HL-60/S4 treated with phorbol 12-myristate 13-acetate at 8.2 ng/mL for 4 days and 3 days (cell line): ENCODE results near the gene SH3GL1.

ENCODE experiments used
- in situ Hi-C: fragments of 300-500 bp; cut with MboI; formaldehyde crosslinking; loops from 2 replicates; pipeline ENCODE4 v1.15.0; 2022; ENCODE audit warnings: low sequenced_read_pairs

Gene SH3GL1

DNA sequence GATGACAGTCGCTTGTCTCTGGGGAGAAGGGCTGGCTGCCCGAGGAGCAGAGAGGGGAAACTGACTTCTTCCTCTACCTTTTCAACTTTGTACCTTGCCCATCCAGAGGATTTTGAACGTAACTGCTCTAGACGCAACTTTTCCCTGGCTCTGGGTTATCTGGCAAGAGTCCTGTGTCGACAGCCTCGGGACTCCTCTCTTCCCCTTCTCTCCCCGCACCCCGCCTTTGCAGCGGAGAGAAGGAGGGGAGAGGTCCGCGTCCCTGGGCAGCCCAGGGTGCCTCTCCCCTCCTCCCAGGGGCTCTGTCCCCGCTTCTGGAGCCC is 574 bp downstream of the SH3GL1 start:
- in situ Hi-C loops, result no loop called here

DNA sequence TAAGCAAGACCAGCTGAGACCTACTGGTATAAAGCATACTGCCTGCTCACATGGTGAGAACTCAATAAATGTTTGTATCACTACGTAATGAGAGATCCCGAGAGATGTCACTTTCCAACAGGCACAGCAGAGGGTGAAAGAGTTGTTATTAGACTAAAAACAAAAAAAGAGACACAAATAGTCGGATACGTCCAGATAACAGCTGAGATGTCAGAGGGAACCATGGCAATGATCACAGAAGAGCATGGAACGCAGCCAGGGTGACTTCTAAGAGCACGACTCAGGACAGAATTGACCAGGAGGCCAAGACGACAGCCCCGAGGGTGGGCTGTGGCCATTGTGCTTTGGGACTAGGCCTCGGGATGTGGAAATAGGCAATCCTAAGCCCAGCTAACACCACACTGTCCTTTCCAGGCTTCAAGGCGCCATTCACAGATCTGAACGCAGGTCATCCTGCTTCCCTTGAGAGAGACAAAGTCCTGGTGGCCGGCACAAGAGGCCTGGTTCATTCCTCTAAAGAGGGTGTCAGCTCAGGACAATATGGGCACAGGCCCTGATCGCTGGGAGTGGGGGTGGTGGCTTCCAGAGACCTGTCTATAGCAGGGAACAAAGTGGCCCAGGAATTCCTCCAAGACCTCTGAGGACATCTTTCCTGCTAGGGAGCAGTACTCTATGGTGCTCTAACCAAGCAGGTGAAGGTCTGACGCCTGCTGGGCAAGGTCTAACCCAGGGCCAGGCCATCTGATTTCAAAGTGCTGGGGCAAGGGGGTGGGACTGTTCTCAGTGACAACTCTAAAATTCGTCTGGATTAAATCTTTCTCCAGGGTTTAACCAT is 3.2 kb downstream of the SH3GL1 start:
- in situ Hi-C loops, result no loop called here

DNA sequence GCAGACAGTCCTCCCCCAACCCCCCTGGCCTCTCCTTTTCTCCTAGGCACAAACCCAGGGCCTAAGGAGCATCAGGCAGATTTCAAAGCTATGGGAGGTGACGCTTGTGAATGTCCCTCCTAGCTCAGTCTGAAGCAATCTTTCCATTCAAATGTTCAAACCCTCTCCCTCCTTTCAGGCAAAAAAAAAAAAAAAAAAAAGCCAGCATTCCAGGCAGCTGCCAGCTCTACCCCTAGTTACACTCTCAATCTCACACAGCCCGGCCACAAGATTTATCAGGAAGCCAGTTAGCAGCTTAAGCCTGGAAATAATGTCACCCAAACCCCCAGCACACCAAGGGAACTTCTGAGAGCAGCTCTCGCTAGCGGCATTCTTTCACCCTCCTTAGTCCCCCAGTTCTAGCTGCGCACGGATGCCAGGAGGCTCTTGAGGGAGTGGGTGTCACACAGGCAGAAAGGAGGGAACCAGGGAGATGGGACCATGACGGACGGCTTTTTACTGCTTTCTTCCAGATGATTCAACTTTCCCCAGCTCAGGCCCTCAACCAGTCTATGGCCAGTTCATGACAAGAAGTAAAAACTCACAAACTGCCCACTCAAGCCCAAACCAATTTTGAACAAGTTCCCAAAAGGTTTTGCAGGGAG is 6.3 kb downstream of the SH3GL1 start:
- in situ Hi-C loops, result no loop called here

DNA sequence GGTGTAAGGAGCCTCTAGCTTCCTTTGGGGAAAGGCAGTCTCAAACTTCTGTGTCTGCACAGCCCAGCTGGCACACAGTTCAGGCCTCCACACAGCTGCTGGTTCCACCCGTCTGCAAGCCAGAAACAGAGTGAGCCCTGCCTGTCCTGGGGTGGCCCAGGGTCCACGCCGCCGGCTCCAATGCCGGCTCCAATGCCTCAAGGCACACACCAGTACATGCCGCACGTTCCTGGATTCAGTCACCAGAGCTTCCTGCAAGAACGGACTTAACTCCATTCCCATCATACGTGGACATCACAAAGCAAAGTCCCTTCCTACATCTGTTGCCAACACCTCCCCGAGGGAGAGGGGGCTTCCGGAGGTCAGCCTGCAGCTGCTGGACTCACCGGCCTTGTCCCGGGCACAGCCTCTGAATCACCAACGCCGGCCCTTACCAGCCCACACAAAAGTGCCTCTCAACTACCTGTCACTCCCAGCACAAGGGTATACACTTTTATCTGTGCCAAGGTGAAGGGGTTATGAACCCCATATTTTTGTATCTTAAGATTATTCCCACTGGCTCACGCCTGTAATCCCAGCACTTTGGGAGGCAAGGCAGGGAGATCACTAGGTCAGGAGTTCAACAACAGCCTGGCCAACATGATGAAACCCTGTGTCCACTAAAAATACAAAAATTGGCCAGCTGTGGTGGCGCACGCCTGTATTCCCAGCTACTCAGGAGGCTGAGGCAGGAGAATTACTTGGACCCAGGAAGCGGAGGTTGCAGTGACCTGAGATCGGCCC is 8.5 kb downstream of the SH3GL1 start:
- in situ Hi-C loops, result no loop called here

DNA sequence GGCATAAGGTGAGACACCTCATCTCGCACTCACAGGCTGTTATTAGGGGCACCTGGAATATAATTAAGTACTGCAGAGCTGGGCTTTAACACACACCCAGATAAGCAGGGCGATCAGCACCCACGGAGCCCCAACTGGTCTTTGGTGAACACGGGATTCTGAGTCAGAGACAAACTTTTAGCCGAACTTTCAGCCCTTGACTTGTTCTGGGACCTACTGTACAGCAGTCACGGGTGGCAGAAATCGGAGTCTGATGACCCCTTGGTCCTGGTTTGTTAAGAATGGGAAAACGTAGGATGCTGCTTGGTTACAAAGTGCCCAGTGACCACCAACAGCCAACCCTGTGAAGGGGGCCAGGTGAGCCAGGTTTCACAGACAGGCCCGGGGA is 9.0 kb downstream of the SH3GL1 start:
- in situ Hi-C loops, result no loop called here

DNA sequence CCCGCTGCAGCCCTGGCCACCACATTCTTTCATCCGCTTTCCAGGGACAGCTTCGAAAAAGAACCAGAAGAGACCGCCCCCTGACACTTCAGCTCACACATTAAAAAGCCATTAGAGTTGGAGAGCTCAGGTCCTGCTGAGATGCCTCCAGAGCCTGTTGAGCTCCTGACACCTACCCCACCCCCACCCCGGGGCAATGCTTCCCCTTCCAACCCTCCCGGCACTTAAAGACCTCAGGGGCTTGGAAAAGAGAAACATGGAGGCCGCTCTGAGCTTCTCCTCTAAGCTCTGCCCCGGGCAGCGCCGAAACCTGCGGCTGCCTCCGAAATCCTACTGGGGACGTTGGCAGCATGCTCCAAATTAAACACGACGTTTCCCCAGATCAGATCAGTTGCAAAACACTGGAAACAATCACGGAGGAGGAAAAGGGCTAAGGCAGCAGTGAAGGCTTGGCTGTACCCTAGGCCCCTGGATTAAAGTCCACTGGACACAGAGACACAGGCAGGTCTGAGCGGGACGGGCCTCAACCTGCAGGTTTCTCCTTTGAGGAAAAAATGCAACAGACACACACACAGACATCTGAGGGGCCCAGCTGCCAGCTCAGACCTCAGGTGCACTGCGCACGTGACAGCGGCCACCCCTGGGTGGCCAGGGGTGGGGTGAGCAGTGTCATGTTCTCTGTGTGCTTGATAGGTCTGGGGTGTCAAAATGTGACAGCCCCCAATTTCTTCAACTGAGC is 9.6 kb downstream of the SH3GL1 start:
- in situ Hi-C loops, result no loop called here

DNA sequence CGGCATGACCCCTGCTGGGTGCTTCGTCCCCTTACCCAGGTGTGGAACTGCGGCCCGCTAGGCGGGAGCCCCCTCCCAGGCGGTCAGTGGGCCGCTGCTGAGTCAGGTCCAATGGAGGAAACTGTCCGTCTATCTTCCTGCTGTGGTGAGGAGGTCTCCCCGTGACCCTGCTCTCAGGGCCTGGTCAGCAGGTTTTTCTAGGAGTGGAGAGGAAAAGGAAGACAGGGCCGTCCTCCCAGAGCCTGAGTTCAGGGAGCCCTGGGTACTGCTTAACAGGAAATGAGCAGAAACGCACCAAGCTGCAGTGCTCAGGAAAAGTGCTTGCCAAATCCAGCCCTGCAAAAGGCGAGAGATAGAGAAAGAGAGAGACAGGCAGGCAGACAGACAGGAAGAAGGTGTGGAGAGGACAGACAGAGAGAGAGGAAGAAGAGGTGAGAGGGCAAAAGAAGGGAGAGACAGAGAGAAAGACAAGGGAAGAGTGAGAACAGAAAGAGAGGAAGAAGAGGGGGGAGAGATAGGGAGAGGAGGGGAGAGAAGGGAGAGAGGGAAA is 10.3 kb downstream of the SH3GL1 start:
- in situ Hi-C loops, result no loop called here

DNA sequence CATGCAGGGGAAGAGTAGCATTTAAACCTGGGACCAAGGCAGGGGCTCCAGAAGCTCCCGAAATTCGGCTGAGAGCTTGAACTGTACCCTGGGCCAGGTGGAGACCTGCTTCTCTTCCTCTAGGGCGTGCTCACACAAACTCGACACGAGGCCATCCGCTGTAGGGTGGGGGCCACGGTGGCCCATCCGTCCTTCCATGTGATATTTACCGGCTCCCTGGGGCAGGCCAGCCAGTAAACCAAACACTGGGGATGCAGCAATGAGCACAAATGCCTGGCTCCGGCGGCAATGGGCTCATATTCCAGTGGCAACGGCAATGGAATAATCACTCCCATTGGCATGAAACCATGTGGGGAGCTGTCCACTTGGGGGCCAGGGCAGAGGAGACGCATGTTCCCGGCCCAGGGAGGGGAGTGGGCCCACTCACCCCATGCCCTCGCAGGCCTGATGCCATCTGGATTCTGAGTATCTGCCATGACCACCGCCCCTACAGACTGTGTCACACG is 10.8 kb downstream of the SH3GL1 start:
- in situ Hi-C loops, result no loop called here

DNA sequence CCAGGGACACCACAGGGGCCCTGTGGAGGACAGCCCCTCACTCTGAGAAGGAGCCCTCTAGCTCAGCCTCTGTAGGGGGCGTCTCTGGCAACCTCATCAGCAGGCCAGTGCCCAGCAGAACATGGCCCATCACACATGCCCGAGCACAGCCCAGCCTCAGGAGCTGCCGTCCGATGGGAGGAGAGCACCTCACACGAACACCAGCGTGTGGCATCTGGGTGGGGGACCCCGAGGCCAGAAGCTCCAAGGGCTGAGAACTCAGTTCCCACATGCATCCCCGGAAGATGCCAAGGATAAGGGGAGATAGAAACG is 11.3 kb downstream of the SH3GL1 start:
- in situ Hi-C loops, result no loop called here

DNA sequence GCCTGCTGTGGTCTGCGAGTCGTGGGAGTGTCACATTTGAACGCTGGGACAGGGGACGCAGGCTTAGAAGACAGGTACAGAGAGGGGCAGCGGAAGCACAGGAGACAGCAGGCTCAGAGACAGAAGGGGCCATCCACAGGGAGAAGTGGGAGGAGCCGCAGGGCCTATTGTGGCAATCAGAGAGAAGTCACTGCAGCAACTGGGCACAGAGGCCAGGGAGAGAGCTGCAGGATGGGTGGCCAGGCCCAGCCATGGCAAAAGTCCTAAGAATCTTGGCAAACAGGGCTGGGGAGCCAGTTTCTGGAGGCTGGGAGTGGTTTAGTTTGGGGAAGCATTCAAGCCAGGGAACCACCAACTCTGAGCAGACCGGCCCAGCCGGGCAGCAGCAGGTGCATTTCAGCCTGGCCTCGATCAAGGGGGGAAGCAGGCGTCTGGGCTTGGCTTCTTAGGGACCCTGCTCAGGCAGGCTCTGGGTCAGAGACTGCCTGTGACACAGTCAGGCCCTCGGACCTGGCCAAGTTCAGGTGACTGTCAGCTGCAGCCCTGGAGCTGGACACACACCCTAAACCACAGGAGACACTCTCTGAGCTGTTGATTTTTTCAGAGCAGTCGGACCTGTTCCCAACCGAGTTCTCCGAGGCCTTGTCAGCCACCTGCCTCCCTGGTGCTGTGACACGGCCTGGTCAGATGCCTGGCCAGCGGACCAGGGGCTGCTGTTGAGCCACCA is 11.8 kb downstream of the SH3GL1 start:
- in situ Hi-C loops, result no loop called here

DNA sequence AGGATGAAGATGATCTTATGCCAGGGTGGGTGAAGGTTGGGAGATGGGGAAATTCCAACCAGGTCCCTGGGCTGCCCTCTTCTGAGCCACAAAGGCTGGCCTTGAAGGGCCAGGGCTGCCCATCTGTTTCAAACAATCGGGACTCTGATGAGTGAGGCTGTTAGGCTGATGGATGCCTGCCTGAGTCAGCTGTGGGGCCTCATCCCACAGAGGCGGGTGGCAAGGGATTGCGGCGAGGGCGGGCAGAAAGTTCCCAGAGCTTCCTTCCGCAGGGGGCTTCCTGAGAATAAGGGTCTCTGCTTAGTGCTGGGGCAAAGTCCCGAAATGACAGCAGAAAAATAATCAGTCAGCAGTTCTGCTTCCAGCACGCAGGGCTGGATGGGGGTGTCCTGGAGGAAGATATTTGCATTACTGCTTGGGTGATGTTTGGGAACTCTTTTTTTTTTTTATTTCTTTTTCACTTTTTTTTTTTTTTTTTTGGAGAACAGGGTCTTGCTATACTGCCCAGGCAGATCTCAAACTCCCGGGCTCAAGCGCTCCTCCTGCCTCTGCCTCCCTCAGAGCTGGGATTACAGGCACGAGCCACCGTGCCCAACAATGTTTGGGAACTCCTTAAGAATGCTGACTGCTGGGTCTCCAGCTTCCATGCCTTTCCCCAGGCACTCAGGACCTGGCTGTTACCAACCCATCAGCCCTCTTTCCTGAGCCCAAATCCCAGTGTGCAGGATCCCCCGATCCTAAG is 14.1 kb downstream of the SH3GL1 start:
- in situ Hi-C loops, result no loop called here

DNA sequence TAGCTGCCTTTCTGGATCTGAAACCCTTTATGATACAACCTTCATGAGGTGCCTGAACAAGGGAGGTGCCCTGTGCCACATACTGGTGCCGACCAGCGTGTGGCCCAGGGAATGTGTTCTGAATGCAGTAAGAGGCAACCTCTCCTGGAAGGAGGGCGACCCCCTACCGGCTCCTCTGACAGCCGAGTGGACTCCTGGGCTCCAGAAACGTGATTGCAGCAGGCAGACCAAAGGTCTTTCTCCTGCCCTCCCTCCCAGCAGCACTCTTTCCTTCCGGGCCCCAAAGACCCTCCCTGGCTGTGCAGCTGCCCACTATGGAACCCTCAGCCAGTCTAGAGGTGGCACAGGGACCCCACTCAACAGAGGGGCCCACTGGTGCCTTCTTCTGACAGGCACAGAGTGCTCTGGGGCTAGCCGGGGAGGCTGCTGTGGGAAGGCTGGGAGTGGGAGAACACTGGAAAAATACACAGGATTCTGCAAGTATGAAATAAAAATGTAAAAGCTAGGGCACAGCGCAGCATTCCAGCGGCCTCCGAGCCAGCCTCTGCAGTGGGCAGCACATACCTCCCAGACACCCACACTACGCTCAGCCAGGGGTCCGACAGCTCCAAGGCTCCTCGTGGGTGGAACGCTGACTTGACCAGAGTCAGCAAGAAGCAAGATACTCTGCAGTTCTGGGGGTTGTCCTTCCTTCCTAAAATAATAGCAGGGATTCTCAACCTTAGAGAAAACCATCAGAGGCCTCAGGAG is 14.9 kb downstream of the SH3GL1 start:
- in situ Hi-C loops, result no loop called here

DNA sequence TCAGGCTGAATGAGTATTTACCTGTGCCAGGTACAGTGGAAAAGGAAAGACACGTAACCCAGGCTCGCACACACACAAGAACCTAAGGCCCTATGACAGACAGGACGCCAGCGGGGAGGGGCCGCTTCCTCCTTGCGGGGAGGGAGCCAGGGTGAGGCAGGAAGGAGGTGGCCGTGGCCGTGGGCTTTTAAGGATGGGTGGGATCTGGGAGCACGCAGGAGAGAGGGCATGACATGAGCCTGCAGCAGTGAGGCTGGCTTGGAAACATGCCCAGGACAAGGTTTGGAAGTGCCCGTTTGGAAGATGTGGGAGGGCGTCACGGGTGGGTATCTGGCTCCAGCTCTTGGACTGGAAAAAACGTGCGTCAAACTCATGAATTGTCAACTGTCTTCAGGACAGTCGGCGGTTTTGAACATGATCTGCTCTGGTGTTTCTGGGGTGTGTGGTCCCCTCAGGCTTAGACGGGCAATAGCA is 20.1 kb downstream of the SH3GL1 start:
- in situ Hi-C loops, result no loop called here

DNA sequence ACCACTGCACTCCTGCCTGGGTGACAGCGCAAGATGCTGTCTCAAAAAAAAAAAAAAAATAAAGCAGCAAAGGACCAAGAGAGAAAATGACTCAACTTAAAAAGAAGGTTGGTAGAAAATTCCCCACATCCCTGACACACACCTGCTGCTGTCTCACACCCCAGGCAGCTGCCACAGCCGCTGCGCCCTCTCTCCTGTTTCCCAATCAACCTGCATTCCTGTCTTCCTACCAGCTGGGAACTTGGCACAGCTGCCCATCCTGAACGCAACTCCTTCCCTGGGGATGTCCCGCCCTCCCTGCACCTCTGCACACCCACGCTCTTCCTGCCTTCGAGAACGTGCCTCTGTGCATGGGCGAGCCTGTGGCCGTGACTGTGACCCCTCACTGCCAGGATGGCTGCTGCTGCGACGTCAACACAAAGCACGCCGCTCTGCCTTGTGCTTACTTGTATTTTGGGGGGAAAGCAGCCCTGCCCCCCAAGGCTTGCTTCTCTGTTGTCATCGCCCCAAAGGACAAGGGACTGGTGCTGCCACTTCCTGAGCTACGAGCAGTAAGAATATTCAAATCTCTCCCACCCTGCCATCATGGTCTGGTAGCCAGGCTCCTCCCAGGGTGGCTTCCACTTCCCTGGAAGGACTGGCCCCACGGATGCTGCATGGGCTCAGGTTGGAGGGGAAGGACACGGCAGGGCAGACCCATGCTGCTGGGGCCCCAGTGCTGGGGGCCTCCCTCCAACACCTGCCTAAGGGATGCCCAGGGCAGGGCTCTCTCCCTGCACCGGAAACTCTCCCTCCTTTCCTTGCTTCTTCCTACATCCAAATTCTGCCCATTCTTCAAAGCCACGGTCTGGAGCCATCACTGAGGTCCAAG is 20.7 kb downstream of the SH3GL1 start:
- in situ Hi-C loops, result no loop called here

DNA sequence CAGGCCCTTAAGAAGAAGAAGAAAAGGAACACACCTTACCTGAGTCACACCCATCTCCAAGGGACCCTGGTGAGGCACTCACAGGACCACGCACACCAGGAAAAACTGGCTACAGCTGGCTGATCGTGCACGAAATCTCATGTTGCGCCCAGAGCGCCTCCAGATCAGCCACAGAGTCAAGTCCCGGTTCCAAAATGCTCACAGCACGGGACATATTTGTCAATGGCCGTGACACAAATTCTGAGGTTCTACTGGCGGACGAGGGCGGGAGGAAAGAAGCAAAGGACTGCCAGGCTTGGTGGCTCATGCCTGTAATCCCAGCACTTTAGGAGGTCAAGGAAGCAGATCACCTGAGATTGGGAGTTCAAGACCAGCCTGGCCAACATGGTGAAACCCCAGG is 21.5 kb downstream of the SH3GL1 start:
- in situ Hi-C loops, result no loop called here

DNA sequence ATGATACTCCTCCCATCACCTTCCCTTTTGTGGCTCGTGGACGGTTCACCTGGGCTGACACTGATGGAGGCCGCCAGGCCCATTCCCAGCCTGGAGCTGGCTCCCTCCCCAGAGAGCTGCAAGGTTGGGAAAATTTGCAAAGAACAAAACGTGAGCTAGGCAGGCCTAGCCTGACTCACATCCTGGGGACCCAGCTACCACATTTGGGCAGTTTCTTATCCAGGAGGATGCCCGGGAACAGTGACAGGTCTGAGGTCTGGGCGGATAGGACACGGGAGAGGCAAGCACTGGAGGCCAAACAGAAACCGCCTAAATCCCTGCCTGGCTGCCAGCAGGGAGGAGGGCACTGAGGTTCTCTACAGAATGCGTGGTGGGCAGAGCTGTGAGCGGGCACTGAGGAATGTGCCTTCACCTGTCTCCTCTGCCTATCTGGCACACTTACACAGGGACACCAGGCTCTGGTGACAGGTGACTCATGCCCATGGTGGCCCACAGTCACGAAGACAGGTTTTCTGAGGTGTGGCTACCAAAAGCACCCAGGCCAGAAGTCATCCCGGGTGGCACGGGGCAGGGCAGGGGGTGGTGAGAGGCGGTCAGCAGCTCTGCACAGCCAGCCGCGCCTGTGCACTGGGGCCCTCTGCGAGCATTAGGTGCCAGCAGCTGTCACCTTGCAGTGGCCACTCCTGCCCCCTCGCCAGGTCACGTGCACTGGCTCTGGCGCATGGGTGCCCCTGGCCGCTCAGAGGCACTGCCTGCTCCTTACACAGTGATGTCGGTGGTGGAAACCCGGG is 23.2 kb downstream of the SH3GL1 start:
- in situ Hi-C loops, result no loop called here

DNA sequence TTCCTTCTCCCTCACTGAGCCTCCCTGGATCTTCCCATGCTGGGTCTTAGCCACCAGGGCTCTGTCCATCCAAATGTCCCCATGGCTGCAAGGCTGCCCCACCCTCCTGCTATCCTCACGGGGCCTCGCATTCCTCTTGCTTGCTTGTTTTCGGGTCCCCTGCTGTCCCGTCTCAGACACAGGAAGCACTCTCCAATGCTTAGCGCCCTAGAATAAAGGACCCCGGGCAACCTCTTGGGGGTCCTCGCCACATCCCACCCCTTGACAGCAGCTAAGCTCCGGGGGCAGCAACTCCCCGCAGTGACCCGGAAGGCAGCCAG is 23.7 kb downstream of the SH3GL1 start:
- in situ Hi-C loops, result no loop called here
